Lower lobe of right lung (tissue), 2 donors: ENCODE results near the gene RPTOR. TPM values are rescaled to one million over a fixed set of nuclear protein-coding genes. Genes with fewer than 3 reads are reported as not detected.
A peak's percentile ranks its signal among the peaks of the same experiment; 100 is the strongest.
"Not testable (repeated sequence)": the region's sequence is repeated elsewhere in the genome, so short reads cannot be mapped to it uniquely, and the experiment has no call there.

Experiments
- ATAC-seq, 2 donors: fragments of 200-7000 bp; cut with Tn5 transposase; one replicate each; pipeline ENCODE4 v1.9.1; 2020 to 2022; ENCODE audit warnings: mild to moderate bottlenecking in 2 of 2, moderate library complexity in 2 of 2
- DNase-seq: peaks from one replicate; pipeline ENCODE4 v3.0.0-alpha.2; 2020
- H3K27ac ChIP-seq: fragments of 200-600 bp; one replicate; pipeline ENCODE4 v1.8.0; 2022
- H3K27me3 ChIP-seq: fragments of 200-600 bp; one replicate; pipeline ENCODE4 v1.8.0; 2022; ENCODE audit warnings: low read depth
- H3K36me3 ChIP-seq: fragments of 200-600 bp; one replicate; pipeline ENCODE4 v1.8.0; 2022; ENCODE audit warnings: mild to moderate bottlenecking
- H3K4me1 ChIP-seq: fragments of 200-600 bp; one replicate; pipeline ENCODE4 v1.8.0; 2022
- H3K4me3 ChIP-seq: fragments of 200-600 bp; one replicate; pipeline ENCODE4 v1.8.0; 2022; ENCODE audit warnings: mild to moderate bottlenecking
- H3K9me3 ChIP-seq: fragments of 200-600 bp; one replicate; pipeline ENCODE4 v1.8.0; 2022
- CTCF ChIP-seq: fragments of 200-600 bp; IDR thresholded peaks from one replicate; pipeline ENCODE4 v1.8.0; 2022; ENCODE audit warnings: antibody characterized with exemption, mild to moderate bottlenecking
- intact Hi-C: fragments of 100-400 bp; cut with DNase I; formaldehyde crosslinking; loops from one replicate; pipeline ENCODE4 v1.11.0; 2022
- total RNA-seq: library from RNA; stranded (reverse); fragmentation: NEBNext Ultra II Directional; extraction: Animal tissue kit (Norgen Biotek cat#: 25700); gene quantifications from one replicate; pipeline ENCODE4 v1.2.1, GENCODE V29; 2021
- donor health status: DM: no; HTN: yes; CAD: no; lungs with severe emphysema.

The RPTOR gene
- total RNA-seq, 1 donor from 2014 or later, result 34.0 TPM

- intact Hi-C loops, result no loop called here
- peak; percentile 20 for DNase-seq
- no peak for TF ChIP-seq CTCF
- ATAC-seq, result no peak
- no peaks in the 10 kb centered on the region for H3K9me3 ChIP-seq
- no peak overlapping the region for H3K4me3 ChIP-seq
- H3K4me1 ChIP-seq, result peaks cover 18% of the 10 kb centered on the region
- H3K27ac ChIP-seq, result no peak overlapping the region
- H3K27me3 ChIP-seq, result no peaks in the 10 kb centered on the region
- H3K36me3 ChIP-seq, result peaks cover 6% of the 10 kb centered on the region
Measured at GRCh38 chr17:80872001-80872500, 327.4 kb downstream of the RPTOR start.

- TF ChIP-seq CTCF, result no peak
- intact Hi-C loops, result no loop called here
- Histone ChIP-seq H3K27ac (no peak overlapping the region), H3K9me3 (no peaks in the 10 kb centered on the region), H3K4me1 (peaks cover 18% of the 10 kb centered on the region), H3K27me3 (no peaks in the 10 kb centered on the region), H3K4me3 (no peak overlapping the region), H3K36me3 (peaks cover 6% of the 10 kb centered on the region)
- ATAC-seq (no peak), DNase-seq (peak; percentile 34)
Measured at GRCh38 chr17:80872501-80873306, 328.1 kb downstream of the RPTOR start.

- intact Hi-C loops, result no loop called here
- peaks cover 18% of the 10 kb centered on the region for H3K4me1 ChIP-seq
- peaks cover 6% of the 10 kb centered on the region for H3K36me3 ChIP-seq
- DNase-seq (peak; percentile 44), ATAC-seq (peak in 1 of 2 donors; percentile 25)
- H3K27ac ChIP-seq, result no peak overlapping the region
- no peaks in the 10 kb centered on the region for H3K27me3 ChIP-seq
- no peaks in the 10 kb centered on the region for H3K9me3 ChIP-seq
- no peak overlapping the region for H3K4me3 ChIP-seq
- no peak for TF ChIP-seq CTCF
Measured at GRCh38 chr17:80873307-80873951, 328.8 kb downstream of the RPTOR start.

- ATAC-seq, result no peak
- no peak for TF ChIP-seq CTCF
- no peaks in the 10 kb centered on the region for H3K9me3 ChIP-seq
- H3K4me3 ChIP-seq, result no peak overlapping the region
- peaks cover 6% of the 10 kb centered on the region for H3K36me3 ChIP-seq
- no peaks in the 10 kb centered on the region for H3K27me3 ChIP-seq
- intact Hi-C loops, result no loop called here
- DNase-seq, result peak; percentile 37
- peaks cover 18% of the 10 kb centered on the region for H3K4me1 ChIP-seq
- H3K27ac ChIP-seq, result no peak overlapping the region
Measured at GRCh38 chr17:80874866-80875445, 330.3 kb downstream of the RPTOR start.

GRCh38 chr17:80875480-80875995, 330.9 kb downstream of the RPTOR start:
- peaks cover 18% of the 10 kb centered on the region for H3K4me1 ChIP-seq
- H3K36me3 ChIP-seq, H3K27ac ChIP-seq, H3K4me3 ChIP-seq, H3K27me3 ChIP-seq, ATAC-seq, H3K9me3 ChIP-seq, intact Hi-C loops: not testable (repeated sequence)
- peak; percentile 18 for DNase-seq

GRCh38 chr17:80876456-80876949, 331.9 kb downstream of the RPTOR start:
- H3K36me3 ChIP-seq, result peaks cover 17% of the 10 kb centered on the region
- H3K9me3 ChIP-seq, H3K27me3 ChIP-seq, H3K4me3 ChIP-seq, ATAC-seq, intact Hi-C loops, H3K27ac ChIP-seq: not testable (repeated sequence)
- H3K4me1 ChIP-seq, result peaks cover 12% of the 10 kb centered on the region
- DNase-seq, result peak; percentile 34
